Neural cell (in vitro differentiated cells): ENCODE data around the gene EGLN2. TPM values are rescaled to one million over a fixed set of nuclear protein-coding genes. Genes with fewer than 3 reads are reported as not detected.

Experiments used
- H2AFZ ChIP-seq: fragments of 200-600, 300-800 bp; sonication (generic), shearing (Covaris generic); 2 replicates; pipeline ENCODE4 v1.6.0; 2014; ENCODE audit warnings: low read depth, mild to moderate bottlenecking, antibody characterized with exemption, low read length, moderate library complexity
- H3F3A ChIP-seq: fragments of 200-600 bp; shearing (Covaris generic); 2 replicates; pipeline ENCODE4 v1.6.1; 2016; ENCODE audit warnings: mild to moderate bottlenecking, moderate library complexity, mixed read lengths, antibody characterized with exemption, low read length; ENCODE audit not compliant: insufficient read depth, poor library complexity, severe bottlenecking
- H3K27ac ChIP-seq: fragments of 200-600, 300-800 bp; sonication (generic), shearing (Covaris generic); 2 replicates; pipeline ENCODE4 v1.5.1; 2014; ENCODE audit warnings: mild to moderate bottlenecking, low read length, moderate library complexity
- H3K27me3 ChIP-seq: fragments of 300-800, 200-600 bp; sonication (generic), shearing (Covaris generic); 2 replicates; pipeline ENCODE4 v1.6.0; 2014; ENCODE audit warnings: mild to moderate bottlenecking, low read depth, low read length, moderate library complexity; ENCODE audit not compliant: insufficient read depth
- H3K36me3 ChIP-seq: fragments of 300-800, 200-600 bp; sonication (generic), shearing (Covaris generic); 2 replicates; pipeline ENCODE4 v1.5.1; 2014; ENCODE audit warnings: mild to moderate bottlenecking, antibody characterized with exemption, low read length, moderate library complexity; ENCODE audit not compliant: insufficient read depth
- H3K4me2 ChIP-seq: fragments of 300-800, 200-600 bp; sonication (generic), shearing (Covaris generic); 2 replicates; pipeline ENCODE4 v1.6.0; 2014; ENCODE audit warnings: mild to moderate bottlenecking, low read length
- H3K4me3 ChIP-seq: fragments of 300-800, 200-600 bp; sonication (generic), shearing (Covaris generic); 2 replicates; pipeline ENCODE4 v1.5.1; 2014; ENCODE audit warnings: mild to moderate bottlenecking, low read length, moderate library complexity
- H3K79me2 ChIP-seq: fragments of 200-600 bp; shearing (Covaris generic); replicated peaks from 2 replicates; pipeline ENCODE4 v1.6.0; 2014; ENCODE audit warnings: mild to moderate bottlenecking, low read length, moderate library complexity; ENCODE audit not compliant: insufficient read depth
- H3K9ac ChIP-seq: fragments of 300-800, 200-600 bp; sonication (generic), shearing (Covaris generic); 2 replicates; pipeline ENCODE4 v1.6.1; 2016; ENCODE audit warnings: mild to moderate bottlenecking, low read length, mixed read lengths
- H3K9me2 ChIP-seq: fragments of 200-600 bp; shearing (Covaris generic); 2 replicates; pipeline ENCODE4 v1.6.1; 2016; ENCODE audit warnings: mild to moderate bottlenecking, low read length, mixed read lengths; ENCODE audit not compliant: insufficient read depth
- H3K9me3 ChIP-seq: fragments of 200-600, 300-800 bp; sonication (generic), shearing (Covaris generic); 2 replicates; pipeline ENCODE4 v1.6.1; 2016; ENCODE audit warnings: mild to moderate bottlenecking, mixed run types, low read length, moderate library complexity, mixed read lengths
- H4K20me1 ChIP-seq: fragments of 200-600 bp; shearing (Covaris generic); 2 replicates; pipeline ENCODE4 v1.6.1; 2016; ENCODE audit warnings: mild to moderate bottlenecking, mixed run types; ENCODE audit not compliant: insufficient read depth
- CTCF ChIP-seq: fragments of 450-650 bp; IDR thresholded peaks from 2 replicates; pipeline ENCODE4 v1.5.1; 2014; ENCODE audit warnings: antibody characterized with exemption, mild to moderate bottlenecking, moderate library complexity; ENCODE audit not compliant: poor library complexity, severe bottlenecking
- EP300 ChIP-seq: fragments of 450-650 bp; conservative IDR thresholded peaks from 2 replicates; pipeline ENCODE4 v1.6.1; 2014; ENCODE audit warnings: antibody characterized with exemption, mild to moderate bottlenecking, moderate library complexity; ENCODE audit not compliant: poor library complexity, severe bottlenecking
- EZH2 ChIP-seq: fragments of 200-600, 300-800 bp; shearing (Covaris generic), sonication (generic); IDR thresholded peaks from 2 replicates; pipeline ENCODE4 v1.6.1; 2014; ENCODE audit warnings: antibody characterized with exemption, low read length, borderline replicate concordance, mild to moderate bottlenecking; ENCODE audit not compliant: insufficient read depth, poor library complexity, severe bottlenecking
- MXI1 ChIP-seq: fragments of 450-650 bp; conservative IDR thresholded peaks from 2 replicates; pipeline ENCODE4 v1.6.1; 2014; ENCODE audit warnings: antibody characterized with exemption, mild to moderate bottlenecking; ENCODE audit not compliant: poor library complexity, severe bottlenecking
- POLR2AphosphoS5 ChIP-seq: IDR thresholded peaks from 2 replicates; pipeline ENCODE4 v1.6.1; 2012
- RAD21 ChIP-seq: fragments of 450-650 bp; conservative IDR thresholded peaks from 2 replicates; pipeline ENCODE4 v1.6.1; 2014; ENCODE audit warnings: antibody characterized with exemption, mild to moderate bottlenecking, moderate library complexity
- SMC3 ChIP-seq: fragments of 450-650 bp; conservative IDR thresholded peaks from 2 replicates; pipeline ENCODE4 v1.6.1; 2014; ENCODE audit warnings: antibody characterized with exemption, mild to moderate bottlenecking, moderate library complexity; ENCODE audit not compliant: poor library complexity
- TAF1 ChIP-seq: IDR thresholded peaks from 2 replicates; pipeline ENCODE4 v1.6.1; 2012; ENCODE audit warnings: low read depth
- polyA plus RNA-seq: library from polyadenylated mRNA; depleted of rRNA; stranded (reverse); fragments of >200 nt; gene quantifications from 2 replicates; pipeline ENCODE4 v1.2.3, GENCODE V29; 2014
- TF ChIP-seq, protein P1 (sequence below): IDR thresholded peaks from 2 replicates; pipeline ENCODE4 v1.6.1; 2012; ENCODE audit warnings: borderline replicate concordance

Gene EGLN2
- polyA plus RNA-seq, 1 donor from 2014 or later, result 112 TPM

DNA sequence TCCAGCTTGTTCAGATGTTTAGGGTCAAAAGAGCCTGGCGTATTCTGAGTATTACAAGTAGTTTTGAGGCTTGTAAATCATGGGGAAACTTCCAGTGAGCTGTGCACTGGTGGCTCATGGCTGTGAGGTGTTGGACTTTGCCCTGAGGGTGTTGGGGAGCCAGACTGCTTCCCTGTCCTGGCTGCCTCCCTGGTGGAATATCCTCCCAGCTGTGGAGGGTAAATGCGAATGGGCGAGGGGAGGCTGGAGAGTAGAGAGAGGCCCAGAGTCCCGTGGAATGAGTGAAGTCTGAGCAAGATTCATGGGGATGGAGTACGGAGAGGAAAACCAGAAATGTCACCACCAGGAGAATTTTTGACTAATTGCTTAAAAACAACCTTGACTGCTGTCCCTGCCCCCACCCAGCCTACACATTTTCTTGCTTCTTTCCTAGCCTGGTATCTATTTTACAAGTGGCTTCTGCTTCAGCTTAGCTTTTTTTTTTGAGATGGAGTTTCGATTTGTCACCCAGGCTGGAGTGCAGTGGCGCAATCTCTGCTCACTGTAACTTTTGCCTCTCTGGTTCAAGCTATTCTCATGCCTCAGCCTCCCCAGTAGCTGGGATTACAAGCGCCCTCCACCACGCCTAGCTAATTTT is 44.3 kb upstream of the EGLN2 start:
- no peak overlapping the region for H3K27ac ChIP-seq
- no peaks in the 10 kb centered on the region for H3K36me3 ChIP-seq
- no peaks in the 10 kb centered on the region for H3K27me3 ChIP-seq
- no peak overlapping the region for H3K9ac ChIP-seq
- H3K9me2 ChIP-seq, result no peaks in the 10 kb centered on the region
- TF ChIP-seq RAD21, result no peak
- no peak for TF ChIP-seq MXI1
- TF ChIP-seq SMC3, result no peak
- TF ChIP-seq, protein P1, sequence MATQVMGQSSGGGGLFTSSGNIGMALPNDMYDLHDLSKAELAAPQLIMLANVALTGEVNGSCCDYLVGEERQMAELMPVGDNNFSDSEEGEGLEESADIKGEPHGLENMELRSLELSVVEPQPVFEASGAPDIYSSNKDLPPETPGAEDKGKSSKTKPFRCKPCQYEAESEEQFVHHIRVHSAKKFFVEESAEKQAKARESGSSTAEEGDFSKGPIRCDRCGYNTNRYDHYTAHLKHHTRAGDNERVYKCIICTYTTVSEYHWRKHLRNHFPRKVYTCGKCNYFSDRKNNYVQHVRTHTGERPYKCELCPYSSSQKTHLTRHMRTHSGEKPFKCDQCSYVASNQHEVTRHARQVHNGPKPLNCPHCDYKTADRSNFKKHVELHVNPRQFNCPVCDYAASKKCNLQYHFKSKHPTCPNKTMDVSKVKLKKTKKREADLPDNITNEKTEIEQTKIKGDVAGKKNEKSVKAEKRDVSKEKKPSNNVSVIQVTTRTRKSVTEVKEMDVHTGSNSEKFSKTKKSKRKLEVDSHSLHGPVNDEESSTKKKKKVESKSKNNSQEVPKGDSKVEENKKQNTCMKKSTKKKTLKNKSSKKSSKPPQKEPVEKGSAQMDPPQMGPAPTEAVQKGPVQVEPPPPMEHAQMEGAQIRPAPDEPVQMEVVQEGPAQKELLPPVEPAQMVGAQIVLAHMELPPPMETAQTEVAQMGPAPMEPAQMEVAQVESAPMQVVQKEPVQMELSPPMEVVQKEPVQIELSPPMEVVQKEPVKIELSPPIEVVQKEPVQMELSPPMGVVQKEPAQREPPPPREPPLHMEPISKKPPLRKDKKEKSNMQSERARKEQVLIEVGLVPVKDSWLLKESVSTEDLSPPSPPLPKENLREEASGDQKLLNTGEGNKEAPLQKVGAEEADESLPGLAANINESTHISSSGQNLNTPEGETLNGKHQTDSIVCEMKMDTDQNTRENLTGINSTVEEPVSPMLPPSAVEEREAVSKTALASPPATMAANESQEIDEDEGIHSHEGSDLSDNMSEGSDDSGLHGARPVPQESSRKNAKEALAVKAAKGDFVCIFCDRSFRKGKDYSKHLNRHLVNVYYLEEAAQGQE, result no peak
- TF ChIP-seq TAF1, result no peak
- no peak for TF ChIP-seq POLR2AphosphoS5
- peaks cover 39% of the 10 kb centered on the region for H3K79me2 ChIP-seq
- H3K4me2 ChIP-seq, result no peak overlapping the region
- no peaks in the 10 kb centered on the region for H3F3A ChIP-seq
- no peak overlapping the region for H2AFZ ChIP-seq
- no peaks in the 10 kb centered on the region for H4K20me1 ChIP-seq
- H3K9me3 ChIP-seq, result no peaks in the 10 kb centered on the region
- H3K4me3 ChIP-seq, result no peak overlapping the region

- H4K20me1 ChIP-seq, result no peaks in the 10 kb centered on the region
- H3K4me2 ChIP-seq, result no peak overlapping the region
Observed at GRCh38 chr19:40755248-40755624, 43.8 kb upstream of the EGLN2 start.

More at GRCh38 chr19:40755248-40755624, 43.8 kb upstream of the EGLN2 start:
- H3K9me3 ChIP-seq, result no peaks in the 10 kb centered on the region
- TF ChIP-seq MXI1 (no peak), CTCF (no peak), EP300 (no peak), SMC3 (no peak), TAF1 (no peak), RAD21 (no peak), EZH2 (no peak), POLR2AphosphoS5 (no peak)
- peaks cover 37% of the 10 kb centered on the region for H3K79me2 ChIP-seq
- H3K9ac ChIP-seq, result no peak overlapping the region
- H3K9me2 ChIP-seq, result no peaks in the 10 kb centered on the region
- no peak overlapping the region for H3K27ac ChIP-seq
- H3K27me3 ChIP-seq, result no peaks in the 10 kb centered on the region
- H3F3A ChIP-seq, result no peaks in the 10 kb centered on the region
- no peak overlapping the region for H3K4me3 ChIP-seq
- H2AFZ ChIP-seq, result no peak overlapping the region
- no peaks in the 10 kb centered on the region for H3K36me3 ChIP-seq
